ENCODE measurements around the gene LCE1E. TPM values are rescaled to one million over a fixed set of nuclear protein-coding genes. Genes with fewer than 3 reads are reported as not detected.

Gene LCE1E
- total and polyA plus RNA-seq, 10 of the 15 experiments (the other 5 are each of a cell fraction or from before 2014, with no cell fraction given), result 0.33 to 8.2 (median 1.3) TPM; not detected in 1

DNA sequence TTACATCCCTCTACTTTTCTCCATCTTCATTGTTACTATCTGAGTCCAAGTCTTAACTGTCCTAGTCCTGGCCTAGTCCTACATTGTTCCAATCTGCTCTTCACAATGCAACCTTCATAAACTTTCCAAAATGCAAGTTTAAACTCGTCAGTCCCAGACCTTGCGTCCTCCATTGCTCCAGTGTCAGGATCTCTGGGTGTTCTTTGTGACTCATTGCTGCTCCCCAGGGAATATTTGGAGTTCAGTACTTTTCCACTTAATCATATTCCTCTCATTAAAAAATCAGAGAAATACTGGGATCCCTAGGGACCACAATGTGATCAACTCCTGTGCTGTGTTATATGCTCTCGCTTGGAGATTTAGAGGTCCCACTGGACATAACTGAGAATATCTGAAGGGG, 46.2 kb upstream of the LCE1E start:
- no TSS peak for BruUV-seq (replicated peaks)
- RAD21 ChIA-PET (ENCODE audit: unreplicated experiment), result no interaction called here
- 13% methylated on average over 3 of the region's 3 CpGs for WGBS (ENCODE audit: insufficient coverage, insufficient replicate concordance, low lambda C conversion rate, missing lambda C conversion rate)
- H2AFZ ChIP-seq (ENCODE audit: control insufficient read depth, low read depth, low read length), result no peak overlapping the region
- no peaks in the 10 kb centered on the region for H3K27me3 ChIP-seq (replicated peaks in 1 of 2; ENCODE audit: control insufficient read depth in 2 of 2, insufficient read depth in 2 of 2, low read length in 1 of 2)
- H3K27ac ChIP-seq (ENCODE audit: control insufficient read depth, insufficient read depth), result no peak overlapping the region
- CTCF ChIA-PET, result interaction anchor here (1.3 kb wide), 1 partner anchor 38 kb away, joined by 4 read pairs; no protein-coding TSS in a partner anchor
- in situ Hi-C loops (cut with MboI) (no loop called here), intact Hi-C loops (cut with micrococcal nuclease; ENCODE audit: unreplicated experiment) (no loop called here)
- SMC1A ChIA-PET (ENCODE audit: uncharacterized antibody, unreplicated experiment), result interaction anchor here (0.7 kb wide), 1 partner anchor 1308 kb away, joined by 3 read pairs; no protein-coding TSS in a partner anchor
- H3K4me1 ChIP-seq (ENCODE audit: control insufficient read depth, insufficient read depth, low read length), result no peaks in the 10 kb centered on the region
- DNase-seq (ENCODE audit: low read depth, low spot score), result no peak
- H3K9me3 ChIP-seq (replicated peaks; ENCODE audit: control insufficient read depth, insufficient read depth, low read length), result no peaks in the 10 kb centered on the region
- H3K4me3 ChIP-seq, result no peak overlapping the region
- H3K4me2 ChIP-seq (ENCODE audit: control insufficient read depth, insufficient read depth), result no peak overlapping the region
- H3K36me3 ChIP-seq (ENCODE audit: control insufficient read depth in 2 of 2, insufficient read depth in 2 of 2, low read length in 1 of 2), result no peaks in the 10 kb centered on the region
- no peaks in the 10 kb centered on the region for H3K79me2 ChIP-seq (ENCODE audit: control insufficient read depth, insufficient read depth, low read length)
- no peak overlapping the region for H3K9ac ChIP-seq (ENCODE audit: control insufficient read depth, insufficient read depth, low read length)
- ATAC-seq, result no peak
- no peaks in the 10 kb centered on the region for H4K20me1 ChIP-seq (ENCODE audit: control insufficient read depth, insufficient read depth)
- no peak for FAIRE-seq
- POLR2A ChIA-PET, result no interaction called here
- TF ChIP-seq SMC3 (IDR thresholded peaks at IDR 0.05; ENCODE audit: borderline replicate concordance, low read length) (no peak), EP300 (IDR thresholded peaks at IDR 0.05; ENCODE audit: borderline replicate concordance in 1 of 2, control insufficient read depth in 1 of 2, low read depth in 2 of 2, low read length in 2 of 2) (no peak), MEF2A (IDR thresholded peaks at IDR 0.05; ENCODE audit: insufficient read depth, low read depth, low read length) (no peak), HDAC6 (IDR thresholded peaks at IDR 0.05; ENCODE audit: unreplicated experiment) (no peak), ZZZ3 (IDR thresholded peaks at IDR 0.05; ENCODE audit: control insufficient read depth, insufficient read length, low read depth) (no peak), TAF1 (IDR thresholded peaks at IDR 0.05; ENCODE audit: borderline replicate concordance, low read depth, low read length) (no peak), MEF2B (IDR thresholded peaks at IDR 0.05; ENCODE audit: partially characterized antibody, poor library complexity, severe bottlenecking) (no peak), YBX1 (IDR thresholded peaks at IDR 0.05) (no peak), CHD1 (IDR thresholded peaks at IDR 0.05; ENCODE audit: low read depth, low read length) (no peak), CHD2 (IDR thresholded peaks at IDR 0.05; ENCODE audit: borderline replicate concordance, low read depth, low read length) (no peak), SIN3A (IDR thresholded peaks at IDR 0.05; ENCODE audit: low read depth, low read length) (no peak), PAX5 (IDR thresholded peaks at IDR 0.05; ENCODE audit: borderline replicate concordance, low read depth, low read length) (no peak), RB1 (IDR thresholded peaks at IDR 0.05; ENCODE audit: borderline replicate concordance) (no peak), CREB1 (IDR thresholded peaks at IDR 0.05; ENCODE audit: low read depth) (no peak)
- TF ChIP-seq, protein P1, sequence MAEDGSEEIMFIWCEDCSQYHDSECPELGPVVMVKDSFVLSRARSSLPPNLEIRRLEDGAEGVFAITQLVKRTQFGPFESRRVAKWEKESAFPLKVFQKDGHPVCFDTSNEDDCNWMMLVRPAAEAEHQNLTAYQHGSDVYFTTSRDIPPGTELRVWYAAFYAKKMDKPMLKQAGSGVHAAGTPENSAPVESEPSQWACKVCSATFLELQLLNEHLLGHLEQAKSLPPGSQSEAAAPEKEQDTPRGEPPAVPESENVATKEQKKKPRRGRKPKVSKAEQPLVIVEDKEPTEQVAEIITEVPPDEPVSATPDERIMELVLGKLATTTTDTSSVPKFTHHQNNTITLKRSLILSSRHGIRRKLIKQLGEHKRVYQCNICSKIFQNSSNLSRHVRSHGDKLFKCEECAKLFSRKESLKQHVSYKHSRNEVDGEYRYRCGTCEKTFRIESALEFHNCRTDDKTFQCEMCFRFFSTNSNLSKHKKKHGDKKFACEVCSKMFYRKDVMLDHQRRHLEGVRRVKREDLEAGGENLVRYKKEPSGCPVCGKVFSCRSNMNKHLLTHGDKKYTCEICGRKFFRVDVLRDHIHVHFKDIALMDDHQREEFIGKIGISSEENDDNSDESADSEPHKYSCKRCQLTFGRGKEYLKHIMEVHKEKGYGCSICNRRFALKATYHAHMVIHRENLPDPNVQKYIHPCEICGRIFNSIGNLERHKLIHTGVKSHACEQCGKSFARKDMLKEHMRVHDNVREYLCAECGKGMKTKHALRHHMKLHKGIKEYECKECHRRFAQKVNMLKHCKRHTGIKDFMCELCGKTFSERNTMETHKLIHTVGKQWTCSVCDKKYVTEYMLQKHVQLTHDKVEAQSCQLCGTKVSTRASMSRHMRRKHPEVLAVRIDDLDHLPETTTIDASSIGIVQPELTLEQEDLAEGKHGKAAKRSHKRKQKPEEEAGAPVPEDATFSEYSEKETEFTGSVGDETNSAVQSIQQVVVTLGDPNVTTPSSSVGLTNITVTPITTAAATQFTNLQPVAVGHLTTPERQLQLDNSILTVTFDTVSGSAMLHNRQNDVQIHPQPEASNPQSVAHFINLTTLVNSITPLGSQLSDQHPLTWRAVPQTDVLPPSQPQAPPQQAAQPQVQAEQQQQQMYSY (CRISPR knock-in tag; IDR thresholded peaks at IDR 0.05), result no peak
- TF ChIP-seq, protein P2, sequence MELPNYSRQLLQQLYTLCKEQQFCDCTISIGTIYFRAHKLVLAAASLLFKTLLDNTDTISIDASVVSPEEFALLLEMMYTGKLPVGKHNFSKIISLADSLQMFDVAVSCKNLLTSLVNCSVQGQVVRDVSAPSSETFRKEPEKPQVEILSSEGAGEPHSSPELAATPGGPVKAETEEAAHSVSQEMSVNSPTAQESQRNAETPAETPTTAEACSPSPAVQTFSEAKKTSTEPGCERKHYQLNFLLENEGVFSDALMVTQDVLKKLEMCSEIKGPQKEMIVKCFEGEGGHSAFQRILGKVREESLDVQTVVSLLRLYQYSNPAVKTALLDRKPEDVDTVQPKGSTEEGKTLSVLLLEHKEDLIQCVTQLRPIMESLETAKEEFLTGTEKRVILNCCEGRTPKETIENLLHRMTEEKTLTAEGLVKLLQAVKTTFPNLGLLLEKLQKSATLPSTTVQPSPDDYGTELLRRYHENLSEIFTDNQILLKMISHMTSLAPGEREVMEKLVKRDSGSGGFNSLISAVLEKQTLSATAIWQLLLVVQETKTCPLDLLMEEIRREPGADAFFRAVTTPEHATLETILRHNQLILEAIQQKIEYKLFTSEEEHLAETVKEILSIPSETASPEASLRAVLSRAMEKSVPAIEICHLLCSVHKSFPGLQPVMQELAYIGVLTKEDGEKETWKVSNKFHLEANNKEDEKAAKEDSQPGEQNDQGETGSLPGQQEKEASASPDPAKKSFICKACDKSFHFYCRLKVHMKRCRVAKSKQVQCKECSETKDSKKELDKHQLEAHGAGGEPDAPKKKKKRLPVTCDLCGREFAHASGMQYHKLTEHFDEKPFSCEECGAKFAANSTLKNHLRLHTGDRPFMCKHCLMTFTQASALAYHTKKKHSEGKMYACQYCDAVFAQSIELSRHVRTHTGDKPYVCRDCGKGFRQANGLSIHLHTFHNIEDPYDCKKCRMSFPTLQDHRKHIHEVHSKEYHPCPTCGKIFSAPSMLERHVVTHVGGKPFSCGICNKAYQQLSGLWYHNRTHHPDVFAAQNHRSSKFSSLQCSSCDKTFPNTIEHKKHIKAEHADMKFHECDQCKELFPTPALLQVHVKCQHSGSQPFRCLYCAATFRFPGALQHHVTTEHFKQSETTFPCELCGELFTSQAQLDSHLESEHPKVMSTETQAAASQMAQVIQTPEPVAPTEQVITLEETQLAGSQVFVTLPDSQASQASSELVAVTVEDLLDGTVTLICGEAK (IDR thresholded peaks at IDR 0.05; ENCODE audit: borderline replicate concordance), result no peak
